ENCODE results near the gene SLC29A2.

- TF ChIP-seq CTCF (IDR thresholded peaks at IDR 0.05; ENCODE audit: low read depth, low read length, missing input control), result no peak
- no peak for TF ChIP-seq REST (IDR thresholded peaks at IDR 0.05)
These were observed 53.0 kb downstream of the SLC29A2 start for GRCh38 chr11:66318600-66318970.

Data from liver (tissue), 2 donors.